HepG2 (cell line): Measurements from ENCODE around the gene GNPDA1. TPM values are rescaled to one million over a fixed set of nuclear protein-coding genes. Genes with fewer than 3 reads are reported as not detected.

Experiments
- ARID5B ChIP-seq: IDR thresholded peaks from 2 replicates; pipeline ENCODE4 v1.4.0; 2020; ENCODE audit warnings: mild to moderate bottlenecking, missing genetic modification reagents
- ATF7-NPFF ChIP-seq: sonication (generic); formaldehyde crosslinking; IDR thresholded peaks from 2 replicates; pipeline ENCODE4 v1.8.1; 2023; ENCODE audit warnings: mild to moderate bottlenecking, low read depth, missing genetic modification reagents, moderate library complexity
- ATRX ChIP-seq: sonication (generic); formaldehyde crosslinking; IDR thresholded peaks from 2 replicates; pipeline ENCODE4 v1.4.0; 2020; ENCODE audit warnings: missing genetic modification reagents, borderline replicate concordance
- CEBPB ChIP-seq: IDR thresholded peaks from 2 replicates; pipeline ENCODE4 v1.6.1; 2011; ENCODE audit warnings: low read depth, low read length, improper control_type of control experiment, borderline replicate concordance
- CHD2 ChIP-seq: IDR thresholded peaks from 2 replicates; pipeline ENCODE4 v1.6.1; 2011; ENCODE audit warnings: low read depth, low read length, improper control_type of control experiment
- FOXA1 ChIP-seq, 2 experiments: fragments of 450-650 bp in 1 of 2; sonication (generic) in 1 of 2; formaldehyde crosslinking in 1 of 2; IDR thresholded peaks; 2 replicates each; pipeline versions ENCODE4 v1.4.0 to v1.6.1; 2016 to 2020; ENCODE audit warnings: missing genetic modification reagents in 1 of 2
- KDM5B ChIP-seq: sonication (generic); formaldehyde crosslinking; IDR thresholded peaks from 2 replicates; pipeline ENCODE4 v1.4.0; 2020; ENCODE audit warnings: missing genetic modification reagents, mild to moderate bottlenecking, borderline replicate concordance
- NFIC ChIP-seq: IDR thresholded peaks from 2 replicates; pipeline ENCODE4 v1.6.1; 2012; ENCODE audit warnings: mild to moderate bottlenecking, low read length, inconsistent platforms
- REST ChIP-seq, 2 experiments: IDR thresholded peaks; 2 replicates each; pipeline ENCODE4 v1.6.1; 2011 to 2012; ENCODE audit warnings: low read length in 2 of 2, borderline replicate concordance in 1 of 2, low read depth in 1 of 2, mild to moderate bottlenecking in 1 of 2, moderate library complexity in 1 of 2
- SOX6 ChIP-seq, 2 experiments: fragments of 450-650 bp in 1 of 2; sonication (generic) in 1 of 2; formaldehyde crosslinking in 1 of 2; IDR thresholded peaks; 2 replicates each; pipeline versions ENCODE4 v1.4.0 to v1.6.1; 2017 to 2020; ENCODE audit warnings: antibody characterized with exemption in 1 of 2, mild to moderate bottlenecking in 1 of 2, missing genetic modification reagents in 1 of 2
- polyA plus RNA-seq, 8 experiments: library from polyadenylated mRNA; depleted of rRNA in 3 of 8; stranded (reverse) in 7 of 8; unstranded in 1 of 8; fragments of >200 nt; fragmentation: Illumina TruSeq in 4 of 8; extraction: Trizol in 4 of 8; gene quantifications; 2 replicates each; pipeline versions ENCODE4 v1.2.1 to v1.2.3, GENCODE V29; 2011 to 2016; ENCODE audit warnings: low read depth in 4 of 8, missing spikeins in 1 of 8, mixed read lengths in 1 of 8; ENCODE audit not compliant: insufficient read depth in 1 of 8
- total RNA-seq, 5 experiments: library from RNA; depleted of rRNA; stranded (reverse); fragments of >200 nt; fragmentation: Illumina TruSeq; extraction: Trizol; gene quantifications; 2 replicates each; pipeline ENCODE4 v1.2.3, GENCODE V29; 2016; ENCODE audit warnings: low read depth in 1 of 5

GNPDA1 gene
- total and polyA plus RNA-seq, 2 of the 13 experiments (the other 11 are each of a cell fraction or from before 2014, with no cell fraction given): 6.0 to 54.1 TPM

- TF ChIP-seq ARID5B (CRISPR knock-in tag) (0 out of 2 replicates have a peak, but pooled peaks have one; percentile 21), CHD2 (no peak), NFIC (no peak), REST (IDR thresholded peaks at IDR 0.05; ENCODE audit: borderline replicate concordance in 1 of 2, low read depth in 1 of 2, low read length in 2 of 2) (no peak), ATF7-NPFF (CRISPR knock-in tag) (no peak), CEBPB (peak; percentile 81), ATRX (CRISPR knock-in tag) (no peak), FOXA1 (IDR thresholded peaks at IDR 0.05) (no peak), FOXA1 (CRISPR knock-in tag; IDR thresholded peaks at IDR 0.05) (0 out of 2 replicates have a peak, but pooled peaks have one; percentile 46), KDM5B (no peak), SOX6 (IDR thresholded peaks at IDR 0.05) (no peak), SOX6 (CRISPR knock-in tag; IDR thresholded peaks at IDR 0.05) (peak; percentile 37; the same call in 1 of the 2 replicates)
Observed at GRCh38 chr5:141986072-141986471, 26.8 kb downstream of the GNPDA1 start (continued).
